HG02571 (cell line): ENCODE measurements around the gene TIGD4.
"Not testable (repeated sequence)": the region's sequence is repeated elsewhere in the genome, so short reads cannot be mapped to it uniquely, and the experiment has no call there.

Experiments used
- ATAC-seq: cut with Tn5 transposase; IDR thresholded peaks from one replicate; pipeline ENCODE4 v1.9.1; 2021; ENCODE audit warnings: mild to moderate bottlenecking, moderate library complexity; ENCODE audit not compliant: unreplicated experiment

TIGD4 gene

DNA sequence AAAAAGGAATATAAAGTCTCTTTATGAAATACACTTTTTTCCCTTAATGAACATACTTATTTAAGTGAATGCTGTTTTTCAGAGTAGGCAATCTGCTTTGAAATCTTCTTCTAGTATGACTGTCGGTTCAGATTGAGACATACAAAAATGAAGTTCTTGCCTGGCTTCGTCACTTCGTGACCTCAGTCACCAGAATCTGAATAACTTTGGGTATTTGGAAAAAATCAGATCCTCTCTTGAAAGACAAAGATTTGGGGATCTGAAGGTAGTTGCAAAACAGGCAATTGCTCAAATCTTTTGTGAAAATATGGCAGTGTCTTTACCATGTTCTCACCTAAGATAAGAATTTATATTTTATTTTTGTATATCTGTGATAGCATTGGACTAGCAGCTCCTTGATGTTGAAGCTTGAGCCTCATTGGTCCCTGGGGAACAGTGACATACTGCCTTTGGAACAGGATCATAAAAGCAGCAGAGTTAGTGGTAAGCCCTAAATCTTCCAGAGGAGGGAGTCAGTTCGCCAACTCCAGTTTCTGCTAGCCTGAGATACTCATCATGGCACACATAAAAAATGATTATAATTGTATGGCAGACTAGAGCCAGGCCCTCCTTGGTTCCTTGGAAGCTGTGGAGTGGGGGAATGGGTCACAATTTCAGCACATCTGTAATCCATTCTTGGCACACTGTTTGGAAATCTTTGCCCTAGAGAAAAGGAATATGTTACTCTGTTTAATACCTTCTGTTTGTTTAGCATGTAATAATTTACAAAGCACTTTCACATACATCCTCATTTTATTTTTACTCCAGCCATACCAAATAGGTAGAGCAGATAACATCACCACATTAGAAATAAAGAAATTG is 5.2 kb upstream of the TIGD4 start:
- no peak for ATAC-seq

DNA sequence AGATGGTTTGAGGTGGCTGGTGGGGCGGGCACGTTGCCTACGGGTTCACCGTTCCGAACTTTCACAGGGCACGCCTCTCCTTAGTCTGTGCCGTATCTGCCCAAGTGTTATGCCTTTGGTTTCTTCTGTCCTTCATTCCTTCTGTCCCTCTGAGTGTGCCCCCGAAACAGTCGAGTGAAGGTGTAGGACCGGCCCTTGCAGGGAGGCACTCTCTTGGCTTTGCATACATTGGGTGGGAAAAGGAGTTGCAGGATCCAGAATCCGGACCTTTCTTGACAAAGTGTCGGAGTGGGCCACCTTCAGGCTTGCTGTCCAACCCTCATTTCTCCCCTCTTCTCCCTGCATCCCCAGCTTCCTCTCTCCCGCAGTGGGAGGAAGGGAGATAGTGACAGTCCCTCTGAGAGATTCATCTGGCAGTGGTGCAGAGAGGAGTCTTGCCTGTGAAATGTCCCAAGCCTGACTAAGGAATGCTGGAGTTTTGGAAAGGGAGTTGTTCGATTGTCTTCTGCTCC is 793 bp upstream of the TIGD4 start:
- no peak for ATAC-seq

- no peak for ATAC-seq
Measured at GRCh38 chr4:152778656-152779512, 646 bp downstream of the TIGD4 start.

GRCh38 chr4:152777488-152777887 is 2.0 kb downstream of the TIGD4 start:
- no peak for ATAC-seq

- ATAC-seq, result no peak
Measured at GRCh38 chr4:152776352-152776751, 3.2 kb downstream of the TIGD4 start.

DNA sequence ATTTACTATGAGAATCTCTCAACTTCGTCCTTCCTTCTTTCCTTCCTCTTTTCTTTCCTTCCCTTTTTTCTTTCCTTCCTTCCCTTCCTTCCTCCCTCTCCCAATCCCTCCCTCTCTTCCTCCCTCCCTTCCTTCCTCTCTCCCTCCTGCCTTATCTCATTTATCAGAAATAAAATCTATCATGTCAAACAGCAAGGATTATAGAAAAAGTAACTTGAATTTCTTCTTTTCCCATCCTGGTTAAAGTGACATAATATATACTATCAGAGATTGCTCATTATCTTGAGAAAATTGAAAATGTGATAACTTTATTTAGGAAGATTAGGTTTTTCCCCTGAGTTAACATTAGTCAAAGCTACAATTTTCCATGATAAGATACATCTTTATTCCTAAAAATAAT is 5.6 kb downstream of the TIGD4 start:
- ATAC-seq, result no peak

DNA sequence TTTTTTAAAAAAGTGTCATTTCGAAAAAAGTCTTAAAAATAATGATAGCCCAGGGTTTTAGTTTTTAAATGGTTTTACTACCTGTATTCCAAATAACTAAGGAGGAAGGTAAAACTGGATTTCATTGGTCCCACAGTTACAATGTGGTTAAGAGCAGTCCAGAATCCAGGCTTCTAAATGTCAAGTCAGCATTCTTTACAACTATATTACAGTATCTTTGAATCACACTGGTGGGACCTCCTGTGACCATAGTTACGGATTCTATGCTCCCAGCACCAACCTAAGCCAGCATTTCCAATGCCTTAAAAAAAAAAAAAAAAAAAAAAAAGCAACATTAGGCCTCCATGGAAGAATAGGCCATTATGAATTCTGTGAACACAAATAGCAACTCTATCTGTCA is 6.2 kb downstream of the TIGD4 start:
- ATAC-seq, result no peak

DNA sequence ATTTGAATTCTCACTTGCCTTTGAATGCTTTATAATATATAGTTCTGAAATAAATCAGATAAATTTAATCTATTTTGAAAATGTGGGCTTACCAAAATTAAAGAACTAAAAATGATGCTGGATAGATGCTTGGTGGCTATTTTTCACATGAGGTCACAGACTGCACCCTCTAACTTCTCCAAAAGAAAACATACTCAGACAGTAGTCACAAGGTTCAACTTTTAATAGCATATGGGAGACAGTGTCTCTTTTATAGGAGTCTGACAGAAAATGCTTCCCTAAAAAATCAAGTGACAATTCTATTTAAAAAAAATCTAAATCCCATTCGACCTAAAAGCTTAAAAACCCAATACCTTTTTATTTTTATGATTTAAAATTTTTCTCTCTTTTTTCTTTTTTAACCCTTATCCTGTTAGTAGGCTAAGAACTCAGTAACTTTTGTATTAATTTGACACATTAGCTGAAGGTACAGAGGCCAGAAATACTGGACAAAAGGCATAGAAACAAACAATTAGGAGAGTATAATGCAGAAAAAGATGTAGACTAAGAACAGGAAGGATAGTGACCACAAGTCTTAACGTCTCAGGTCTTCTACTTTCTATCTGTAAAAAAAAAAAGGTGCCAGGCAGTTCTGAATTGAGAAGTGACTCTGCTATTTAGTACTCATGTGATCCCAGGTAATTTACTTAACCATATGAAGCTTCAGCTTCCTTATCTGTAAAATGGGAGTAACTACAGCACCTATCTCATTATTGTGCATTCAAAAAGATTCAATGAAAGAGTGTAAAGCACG is 7.6 kb downstream of the TIGD4 start:
- peak; percentile 54 for ATAC-seq

DNA sequence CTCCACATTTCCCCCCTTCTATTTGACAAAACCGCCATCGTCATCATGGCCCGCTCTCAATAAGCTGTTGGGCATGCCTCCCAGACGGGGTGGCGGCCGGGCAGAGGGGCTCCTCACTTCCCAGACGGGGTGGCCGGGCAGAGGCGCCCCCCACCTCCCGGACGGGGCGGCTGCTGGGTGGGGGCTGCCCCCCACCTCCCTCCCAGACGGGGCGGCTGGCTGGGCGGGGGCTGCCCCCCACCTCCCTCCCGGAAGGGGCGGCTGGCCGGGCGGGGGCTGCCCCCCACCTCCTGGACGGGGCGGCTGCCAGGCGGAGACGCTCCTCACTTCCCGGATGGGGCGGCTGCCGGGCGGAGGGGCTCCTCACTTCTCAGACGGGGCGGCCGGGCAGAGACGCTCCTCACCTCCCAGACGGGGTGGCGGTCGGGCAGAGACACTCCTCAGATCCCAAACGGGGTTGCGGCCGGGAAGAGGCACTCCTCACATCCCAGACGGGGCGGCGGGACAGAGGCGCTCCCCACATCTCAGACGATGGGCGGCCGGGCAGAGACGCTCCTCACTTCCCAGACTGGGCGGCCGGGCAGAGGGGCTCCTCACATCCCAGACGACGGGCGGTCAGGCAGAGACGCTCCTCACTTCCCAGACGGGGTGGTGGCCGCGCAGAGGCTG is 14.3 kb downstream of the TIGD4 start:
- ATAC-seq, result not testable (repeated sequence)

DNA sequence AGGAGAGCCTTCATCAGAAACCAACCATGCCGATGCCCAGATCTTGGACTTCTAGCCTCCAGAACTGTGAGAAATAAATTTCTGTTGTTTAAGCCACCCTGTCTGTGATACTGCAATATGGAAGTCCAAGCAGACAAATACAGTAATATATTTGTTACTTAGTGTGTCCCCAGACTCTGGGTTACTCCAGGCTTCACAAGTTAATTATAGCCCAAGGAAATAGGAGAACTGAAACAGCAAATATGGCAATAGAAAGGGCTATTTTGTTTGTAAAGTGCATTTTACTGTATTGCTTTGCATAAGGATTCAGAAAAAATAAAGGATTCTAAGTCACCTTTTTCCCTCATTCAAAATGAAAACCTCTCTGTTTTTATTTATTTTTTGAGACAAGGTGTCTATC is 15.7 kb downstream of the TIGD4 start:
- no peak for ATAC-seq

DNA sequence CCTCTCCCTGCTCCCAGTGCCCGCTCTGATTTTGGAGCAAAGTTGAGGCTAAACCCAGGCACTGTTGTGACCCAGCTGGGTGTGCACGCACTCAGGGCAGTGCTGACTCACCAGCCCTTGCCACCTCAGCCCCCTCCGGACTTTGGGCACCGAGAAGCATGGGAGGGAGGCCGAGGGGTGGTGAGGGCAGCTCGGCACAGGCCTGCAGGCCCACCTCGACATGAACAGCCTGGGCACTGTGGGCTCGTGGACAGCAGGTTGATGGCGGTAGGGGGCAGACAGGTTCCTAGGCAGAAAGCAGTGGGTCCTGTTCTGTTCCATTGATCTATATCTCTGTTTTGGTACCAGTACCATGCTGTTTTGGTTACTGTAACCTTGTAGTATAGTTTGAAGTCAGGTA is 30.9 kb downstream of the TIGD4 start:
- no peak for ATAC-seq

DNA sequence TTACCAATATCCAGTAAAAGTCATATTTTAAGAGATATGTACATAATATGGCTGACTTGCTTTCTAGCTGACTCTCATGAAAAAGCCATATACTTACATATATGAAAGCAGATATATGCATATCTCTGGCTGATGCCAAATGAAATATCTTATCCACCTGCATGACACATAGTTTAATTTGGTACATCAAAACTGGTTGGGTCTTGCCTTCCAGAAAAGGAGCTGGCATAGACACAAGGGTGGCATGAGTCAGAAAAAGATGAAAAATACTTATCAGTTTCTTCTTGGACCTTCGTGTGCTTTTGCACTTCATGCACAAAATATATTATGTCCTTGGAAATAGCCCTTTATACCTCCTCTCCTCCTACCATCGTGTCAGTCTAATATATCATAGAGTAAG is 32.1 kb downstream of the TIGD4 start:
- ATAC-seq, result no peak

DNA sequence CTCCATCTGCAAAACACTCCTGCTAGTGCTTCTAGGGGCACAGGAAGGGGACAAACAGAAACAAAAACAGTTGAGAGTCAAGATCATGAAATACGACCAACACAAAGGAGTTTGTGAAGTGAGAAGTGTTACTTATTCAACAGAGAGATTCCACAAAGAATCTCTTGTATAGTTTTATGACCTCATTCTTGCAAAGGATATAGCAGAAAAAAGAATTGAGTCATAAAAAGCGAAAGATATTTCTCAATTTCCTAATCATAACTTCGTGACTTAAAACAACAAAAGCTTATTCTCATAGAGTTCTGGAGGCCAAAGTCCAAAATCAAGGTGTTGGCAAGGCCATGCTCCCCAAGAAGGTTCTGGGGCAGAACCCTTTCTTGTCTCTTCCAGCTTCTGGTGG is 40.7 kb downstream of the TIGD4 start:
- ATAC-seq, result no peak

DNA sequence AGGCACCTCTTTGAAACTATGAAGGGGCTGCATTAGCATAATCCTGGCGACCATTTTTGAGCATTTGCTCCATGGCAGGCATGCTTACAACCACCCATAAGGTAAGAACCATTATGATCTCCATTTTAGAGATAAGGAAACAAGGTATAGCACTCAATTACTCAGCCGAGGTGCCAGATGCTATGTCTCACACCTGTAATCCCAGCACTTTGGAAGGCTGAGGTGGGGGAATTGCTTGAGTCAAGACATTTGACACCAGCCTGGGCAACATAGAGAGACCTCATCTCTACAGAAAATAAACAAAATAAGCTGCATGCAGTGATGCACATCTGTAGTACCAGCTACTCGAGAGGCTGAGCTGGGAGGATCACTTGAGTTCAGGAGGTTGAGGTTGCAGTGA is 43.6 kb downstream of the TIGD4 start:
- ATAC-seq, result no peak

GRCh38 chr4:152735396-152735859 is 44.1 kb downstream of the TIGD4 start:
- no peak for ATAC-seq

DNA sequence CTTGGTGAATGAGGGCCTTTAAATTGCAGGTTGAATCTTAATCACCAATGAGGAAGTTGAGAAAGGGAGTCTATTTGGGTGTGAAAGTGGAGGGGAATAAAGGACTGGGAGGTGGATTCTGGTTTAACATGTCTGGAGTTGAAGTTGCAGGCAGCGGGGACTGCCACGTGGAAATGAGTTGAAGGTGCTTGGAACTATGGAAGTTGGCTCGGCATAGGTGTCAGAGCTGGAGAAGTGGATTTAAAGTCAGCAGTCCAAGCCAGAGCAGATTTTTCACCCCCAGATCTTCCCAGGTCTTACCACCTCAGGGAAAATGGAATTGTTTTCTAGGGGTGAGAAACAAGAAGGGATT is 44.9 kb downstream of the TIGD4 start:
- no peak for ATAC-seq

- no peak for ATAC-seq
Measured at GRCh38 chr4:152734015-152734698, 45.4 kb downstream of the TIGD4 start.

DNA sequence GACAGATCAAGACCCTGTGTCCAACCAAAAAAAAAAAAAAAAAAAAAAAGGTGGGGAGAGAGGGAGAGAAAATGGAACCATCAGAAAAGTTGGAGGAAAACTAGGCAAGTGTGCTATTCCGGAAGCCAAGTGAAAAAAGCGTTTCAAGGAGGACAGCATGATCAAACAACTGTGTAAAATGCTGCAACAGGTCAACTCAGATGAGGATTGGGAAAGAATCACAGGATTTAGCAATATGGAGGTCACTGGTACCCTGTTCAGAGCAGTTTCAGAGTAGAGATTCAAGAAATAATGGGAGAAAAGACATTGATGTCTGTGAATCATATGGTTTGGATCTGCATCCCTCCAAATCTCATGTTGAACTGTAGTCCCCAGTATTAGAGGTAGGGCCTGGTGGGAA is 47.5 kb downstream of the TIGD4 start:
- no peak for ATAC-seq

DNA sequence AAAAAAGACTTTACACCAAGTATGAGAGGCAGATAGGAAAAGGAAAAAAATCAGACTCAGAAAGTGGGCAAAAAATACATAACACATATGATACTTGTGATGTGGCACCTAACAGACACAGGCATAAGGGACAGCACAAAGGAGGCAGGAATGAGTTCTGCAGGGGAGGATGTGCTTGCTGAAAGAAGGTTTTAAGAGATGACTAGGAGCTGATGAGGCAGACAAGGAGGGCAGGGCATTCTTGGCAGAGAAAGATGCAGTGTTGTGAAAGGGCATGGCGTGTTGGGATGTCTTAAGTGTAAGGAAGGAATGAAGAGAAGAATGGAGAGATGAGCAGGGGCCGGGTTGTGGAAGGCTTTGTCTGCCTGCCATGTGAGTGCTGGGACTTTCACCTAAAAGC is 50.1 kb downstream of the TIGD4 start:
- no peak for ATAC-seq

- no peak for ATAC-seq
Measured at GRCh38 chr4:152728343-152728742, 51.2 kb downstream of the TIGD4 start.
